ENCODE results near the gene MS4A15. TPM values are rescaled to one million over a fixed set of nuclear protein-coding genes. Genes with fewer than 3 reads are reported as not detected.

The MS4A15 gene
- total RNA-seq, 2 donors from 2014 or later: not detected

GRCh38 chr11:60803273-60803936 lies 46.7 kb downstream of the MS4A15 start:
- H3K36me3 ChIP-seq (replicated peaks in 1 of 2; ENCODE audit: insufficient read depth in 1 of 2, low read depth in 2 of 2): no peaks in the 10 kb centered on the region
- no peak overlapping the region for H3K4me3 ChIP-seq
- TF ChIP-seq POLR2A (IDR thresholded peaks at IDR 0.05): no peak
- TF ChIP-seq CTCF (IDR thresholded peaks at IDR 0.05): no peak
- H3K4me1 ChIP-seq: no peaks in the 10 kb centered on the region
- intact Hi-C loops (cut with DNase I): no loop called here
- DNase-seq: no peak
- WGBS, 2 donors: 75% methylated on average over 7 of the region's 7 CpGs
- no peaks in the 10 kb centered on the region for H3K9me3 ChIP-seq
- H3K27me3 ChIP-seq: no peaks in the 10 kb centered on the region
- H3K27ac ChIP-seq: no peak overlapping the region
- no peak for ATAC-seq

- Histone ChIP-seq H3K36me3 (replicated peaks in 1 of 2; ENCODE audit: insufficient read depth in 1 of 2, low read depth in 2 of 2) (no peaks in the 10 kb centered on the region), H3K9me3 (no peaks in the 10 kb centered on the region), H3K27me3 (no peaks in the 10 kb centered on the region), H3K4me3 (no peak overlapping the region), H3K27ac (no peak overlapping the region), H3K4me1 (no peaks in the 10 kb centered on the region)
- intact Hi-C loops (cut with DNase I): no loop called here
- ATAC-seq (no peak), DNase-seq (no peak)
- WGBS, 2 donors: 46 to 54% methylated on average over 3 of the region's 3 CpGs
- TF ChIP-seq POLR2A (IDR thresholded peaks at IDR 0.05) (no peak), CTCF (IDR thresholded peaks at IDR 0.05) (no peak)
Measured at GRCh38 chr11:60809249-60809648, 52.6 kb downstream of the MS4A15 start.

GRCh38 chr11:60809691-60810090 lies 53.0 kb downstream of the MS4A15 start:
- Histone ChIP-seq H3K4me3 (no peak overlapping the region), H3K27me3 (no peaks in the 10 kb centered on the region), H3K36me3 (replicated peaks in 1 of 2; ENCODE audit: insufficient read depth in 1 of 2, low read depth in 2 of 2) (no peaks in the 10 kb centered on the region), H3K9me3 (no peaks in the 10 kb centered on the region), H3K4me1 (no peaks in the 10 kb centered on the region), H3K27ac (no peak overlapping the region)
- intact Hi-C loops (cut with DNase I): no loop called here
- TF ChIP-seq CTCF (IDR thresholded peaks at IDR 0.05) (no peak), POLR2A (IDR thresholded peaks at IDR 0.05) (no peak)
- DNase-seq (no peak), ATAC-seq (no peak)
- WGBS, 2 donors: 74 to 76% methylated on average over 10 to 11 of the region's 11 CpGs

- WGBS, 2 donors: 82 to 96% methylated on average over 4 of the region's 4 CpGs
- ATAC-seq (no peak), DNase-seq (no peak)
- Histone ChIP-seq H3K9me3 (no peaks in the 10 kb centered on the region), H3K27ac (no peak overlapping the region), H3K4me3 (no peak overlapping the region), H3K4me1 (no peaks in the 10 kb centered on the region), H3K36me3 (replicated peaks in 1 of 2; ENCODE audit: insufficient read depth in 1 of 2, low read depth in 2 of 2) (no peaks in the 10 kb centered on the region), H3K27me3 (no peaks in the 10 kb centered on the region)
- intact Hi-C loops (cut with DNase I): no loop called here
- TF ChIP-seq POLR2A (IDR thresholded peaks at IDR 0.05) (no peak), CTCF (IDR thresholded peaks at IDR 0.05) (no peak)
Measured at GRCh38 chr11:60810151-60810550, 53.5 kb downstream of the MS4A15 start.

GRCh38 chr11:60810569-60810968 lies 53.9 kb downstream of the MS4A15 start:
- DNase-seq (no peak), ATAC-seq (no peak)
- Histone ChIP-seq H3K27ac (no peak overlapping the region), H3K4me1 (no peaks in the 10 kb centered on the region), H3K36me3 (replicated peaks in 1 of 2; ENCODE audit: insufficient read depth in 1 of 2, low read depth in 2 of 2) (no peaks in the 10 kb centered on the region), H3K27me3 (no peaks in the 10 kb centered on the region), H3K9me3 (no peaks in the 10 kb centered on the region), H3K4me3 (no peak overlapping the region)
- WGBS, 2 donors: 61 to 63% methylated on average over 8 of the region's 8 CpGs
- no peak for TF ChIP-seq CTCF (IDR thresholded peaks at IDR 0.05)
- intact Hi-C loops (cut with DNase I): no loop called here
